Stromal cell of bone marrow (primary cell): ENCODE measurements around the gene INTS15.
"Not testable (repeated sequence)": the region's sequence is repeated elsewhere in the genome, so short reads cannot be mapped to it uniquely, and the experiment has no call there.

ENCODE experiments used
- DNase-seq: peaks from one replicate; pipeline ENCODE4 v3.0.0-alpha.2; 2012; ENCODE audit warnings: low read depth

The INTS15 gene

GRCh38 chr7:6618621-6619020 lies 28.8 kb downstream of the INTS15 start:
- no peak for DNase-seq

GRCh38 chr7:6619961-6620360 lies 30.1 kb downstream of the INTS15 start:
- DNase-seq: no peak

- DNase-seq: no peak
Observed at GRCh38 chr7:6621195-6622133, 31.6 kb downstream of the INTS15 start.

- no peak for DNase-seq
Observed at GRCh38 chr7:6622134-6622710, 32.4 kb downstream of the INTS15 start.

- no peak for DNase-seq
Observed at GRCh38 chr7:6623589-6624245, 33.9 kb downstream of the INTS15 start.

- DNase-seq: no peak
Observed at GRCh38 chr7:6624246-6624611, 34.4 kb downstream of the INTS15 start.

GRCh38 chr7:6628045-6628444 lies 38.2 kb downstream of the INTS15 start:
- no peak for DNase-seq

- no peak for DNase-seq
Observed at GRCh38 chr7:6630007-6630849, 40.4 kb downstream of the INTS15 start.

- DNase-seq: no peak
Observed at GRCh38 chr7:6631605-6632004, 41.8 kb downstream of the INTS15 start.

GRCh38 chr7:6634021-6634420 lies 44.2 kb downstream of the INTS15 start:
- DNase-seq: no peak

GRCh38 chr7:6634971-6635370 lies 45.1 kb downstream of the INTS15 start:
- not testable (repeated sequence) for DNase-seq

- DNase-seq: peak; percentile 21
Observed at GRCh38 chr7:6636741-6637543, 47.1 kb downstream of the INTS15 start, which contains the start of gene ZNF316. Gene ZNF316, plus strand, starts transcription at chr7:6637318. Its CDS starts 5,092 bp downstream, at chr7:6642410.

- DNase-seq: no peak
Observed at GRCh38 chr7:6637544-6638229, 47.9 kb downstream of the INTS15 start.

- DNase-seq: no peak
Observed at GRCh38 chr7:6639032-6639431, 49.2 kb downstream of the INTS15 start.

GRCh38 chr7:6639627-6640026 lies 49.8 kb downstream of the INTS15 start:
- no peak for DNase-seq

GRCh38 chr7:6640246-6640721 lies 50.5 kb downstream of the INTS15 start:
- peak; percentile 26 for DNase-seq

- no peak for DNase-seq
Observed at GRCh38 chr7:6641305-6642035, 51.6 kb downstream of the INTS15 start.

GRCh38 chr7:6642239-6642839 lies 52.5 kb downstream of the INTS15 start:
- DNase-seq: no peak
